Measurements from ENCODE around the gene RIN2.
"Not testable (repeated sequence)": the region's sequence is repeated elsewhere in the genome, so short reads cannot be mapped to it uniquely, and the experiment has no call there.

Gene RIN2

DNA sequence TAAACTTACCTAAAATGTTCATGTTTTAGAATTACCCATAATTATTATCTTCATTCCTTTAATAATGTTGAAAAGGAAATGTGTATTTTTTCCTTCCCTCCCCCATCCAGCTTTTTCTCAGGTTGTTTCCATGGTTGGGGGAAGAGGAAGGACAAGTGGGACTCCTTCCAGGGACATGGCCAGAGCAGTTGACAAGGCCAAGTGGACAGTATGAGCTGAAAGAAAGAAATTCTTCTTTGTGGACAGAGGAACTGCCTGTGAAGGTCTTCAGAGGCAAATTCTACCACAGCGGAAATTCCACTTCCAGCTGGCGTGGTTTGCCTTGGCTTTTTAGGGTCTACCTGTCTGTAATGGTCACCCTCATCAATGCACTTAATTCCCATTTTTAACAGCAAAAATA is 33.8 kb downstream of the RIN2 start:
- DNase-seq, result no peak

DNA sequence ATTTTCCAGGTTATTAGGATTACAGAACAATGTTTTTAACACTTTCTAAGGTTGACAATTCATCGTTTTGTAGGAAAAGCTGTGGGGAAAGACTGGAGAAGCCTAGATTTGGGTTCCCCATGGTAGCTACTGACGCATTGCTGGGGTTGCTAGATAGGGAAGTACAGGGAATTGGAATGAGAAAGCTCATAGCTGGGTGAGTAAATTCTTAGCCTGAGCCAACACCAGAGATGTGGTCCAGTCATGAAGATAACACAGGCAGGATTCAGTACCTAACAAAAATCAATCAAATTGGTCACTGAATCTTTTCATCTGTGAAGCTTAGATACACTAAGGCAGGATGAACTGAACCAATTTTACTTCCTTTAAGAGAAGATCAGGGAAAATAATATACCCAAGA is 35.7 kb downstream of the RIN2 start:
- DNase-seq, result no peak

DNA sequence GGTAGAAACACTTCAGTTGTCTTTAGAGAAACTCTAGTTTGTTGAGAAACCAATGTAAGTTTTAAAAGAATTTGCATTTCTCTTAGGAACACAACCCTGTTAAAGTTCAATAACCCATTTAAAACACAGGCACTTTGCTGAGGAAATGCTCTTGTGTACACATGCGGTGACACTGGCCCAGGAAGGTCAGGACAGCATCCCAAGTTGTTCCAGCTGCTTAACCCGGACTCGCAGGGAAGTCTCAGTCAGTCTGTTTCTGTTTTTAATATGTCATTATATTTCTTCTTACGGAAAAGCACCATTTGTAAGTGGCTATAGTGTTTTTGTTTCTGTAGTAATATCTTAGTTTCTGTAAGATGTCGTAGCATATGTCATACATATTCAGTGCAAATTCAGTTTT is 36.9 kb downstream of the RIN2 start:
- no peak for DNase-seq

DNA sequence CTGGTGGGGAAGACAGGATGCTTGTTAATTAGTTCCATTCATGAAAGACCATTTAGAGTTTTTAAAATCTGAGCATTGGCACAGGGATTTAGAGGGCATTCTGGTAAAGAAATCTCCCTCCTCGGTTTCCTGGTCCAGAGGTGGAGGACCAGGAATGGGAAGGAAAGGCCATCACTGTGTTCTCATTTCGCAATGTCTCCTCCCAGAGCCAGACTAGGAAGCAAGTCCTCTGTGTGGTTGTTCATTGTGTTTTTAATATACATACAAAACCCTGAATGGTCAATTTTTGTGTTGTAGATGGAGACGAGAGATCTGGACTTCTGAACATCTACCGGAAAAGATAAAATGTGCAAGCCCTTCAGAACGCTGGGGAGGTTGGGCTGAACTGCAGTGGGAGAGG is 41.3 kb downstream of the RIN2 start:
- DNase-seq, result no peak

DNA sequence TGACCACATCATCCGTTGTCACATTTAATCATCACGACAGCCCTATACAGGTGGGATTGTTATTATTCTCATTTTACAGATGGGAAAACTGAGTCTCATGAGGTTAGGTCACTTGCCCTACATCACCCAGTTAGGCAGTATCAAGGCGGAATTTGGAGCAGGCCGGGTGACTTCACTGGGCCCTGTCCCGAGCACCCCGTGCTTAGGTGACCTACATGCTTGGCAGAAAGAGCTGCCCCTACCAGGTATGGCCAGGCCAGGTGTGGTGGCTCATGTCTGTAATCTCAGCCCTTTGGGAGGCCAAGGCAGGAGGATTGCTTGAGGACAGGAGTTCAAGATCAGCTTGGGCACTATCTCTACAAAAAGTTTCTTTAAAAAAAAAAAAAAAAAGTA is 44.0 kb downstream of the RIN2 start:
- no peak for DNase-seq

DNA sequence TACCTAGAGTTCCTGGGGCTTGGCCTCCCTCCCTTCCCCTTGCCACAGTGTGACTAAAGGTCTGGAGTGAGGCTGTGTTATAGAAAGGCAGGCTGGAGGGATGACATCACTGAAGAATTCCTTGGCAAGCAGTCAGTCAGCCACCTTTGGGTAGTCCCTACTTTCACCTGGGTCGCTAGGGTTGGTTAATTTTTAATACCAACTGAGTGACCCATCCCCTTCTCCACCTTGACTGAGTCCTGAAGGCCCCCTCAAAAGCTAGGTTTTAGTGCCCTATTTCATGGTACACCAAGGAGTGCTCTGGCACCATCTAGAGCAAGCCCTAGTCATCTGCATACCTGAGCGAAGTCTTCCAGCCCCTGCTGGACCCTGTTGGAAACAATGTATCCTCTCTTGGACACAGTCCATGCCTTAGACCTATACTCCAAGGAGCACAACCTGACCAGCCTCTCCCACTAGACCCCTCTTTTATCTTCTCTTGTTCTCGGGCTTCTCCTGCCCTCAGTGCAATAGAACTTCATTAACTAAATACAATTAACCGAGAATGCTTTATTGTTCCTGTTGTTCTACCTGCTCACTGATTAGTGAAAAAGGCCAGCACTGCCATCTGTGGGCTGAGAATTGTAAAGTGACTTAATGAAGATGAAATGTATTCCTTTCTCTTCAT is 44.6 kb downstream of the RIN2 start:
- DNase-seq, result no peak

DNA sequence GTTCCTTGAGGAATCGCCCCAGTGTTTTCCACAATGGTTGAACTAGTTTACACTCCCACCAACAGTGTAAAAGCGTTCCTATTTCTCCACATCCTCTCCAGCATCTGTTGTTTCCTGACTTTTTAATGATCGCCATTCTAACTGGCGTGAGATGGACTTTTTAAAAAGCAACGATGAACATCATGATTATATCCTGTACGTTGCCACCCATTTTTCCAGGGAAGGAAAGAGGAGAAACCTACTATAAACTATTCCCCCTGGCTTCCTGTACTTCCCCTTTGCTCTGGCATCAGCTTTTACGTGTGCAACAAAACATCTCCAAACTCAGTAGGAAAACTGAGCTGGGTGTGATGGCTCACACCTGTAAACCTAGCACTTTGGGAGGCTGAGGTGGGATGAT is 48.2 kb downstream of the RIN2 start:
- not testable (repeated sequence) for DNase-seq

DNA sequence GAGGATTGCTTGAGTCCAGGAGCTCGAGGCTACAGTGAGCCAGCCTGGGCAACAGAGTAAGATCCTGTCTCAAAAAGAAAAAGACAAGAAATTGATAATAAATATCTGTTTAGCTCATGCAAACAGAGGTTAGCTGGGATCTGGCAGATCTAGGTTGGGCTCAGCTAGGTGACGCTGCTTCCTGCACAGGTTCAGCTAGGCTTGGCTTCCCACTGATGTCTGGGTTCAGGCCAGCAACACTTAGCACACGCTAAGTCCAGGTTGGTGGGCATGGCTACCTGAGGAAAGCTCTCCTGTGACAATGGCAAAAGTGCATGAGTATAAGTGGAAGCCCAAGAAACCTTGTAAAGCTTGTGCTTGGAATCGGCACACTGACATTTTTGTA is 48.7 kb downstream of the RIN2 start:
- DNase-seq, result no peak

DNA sequence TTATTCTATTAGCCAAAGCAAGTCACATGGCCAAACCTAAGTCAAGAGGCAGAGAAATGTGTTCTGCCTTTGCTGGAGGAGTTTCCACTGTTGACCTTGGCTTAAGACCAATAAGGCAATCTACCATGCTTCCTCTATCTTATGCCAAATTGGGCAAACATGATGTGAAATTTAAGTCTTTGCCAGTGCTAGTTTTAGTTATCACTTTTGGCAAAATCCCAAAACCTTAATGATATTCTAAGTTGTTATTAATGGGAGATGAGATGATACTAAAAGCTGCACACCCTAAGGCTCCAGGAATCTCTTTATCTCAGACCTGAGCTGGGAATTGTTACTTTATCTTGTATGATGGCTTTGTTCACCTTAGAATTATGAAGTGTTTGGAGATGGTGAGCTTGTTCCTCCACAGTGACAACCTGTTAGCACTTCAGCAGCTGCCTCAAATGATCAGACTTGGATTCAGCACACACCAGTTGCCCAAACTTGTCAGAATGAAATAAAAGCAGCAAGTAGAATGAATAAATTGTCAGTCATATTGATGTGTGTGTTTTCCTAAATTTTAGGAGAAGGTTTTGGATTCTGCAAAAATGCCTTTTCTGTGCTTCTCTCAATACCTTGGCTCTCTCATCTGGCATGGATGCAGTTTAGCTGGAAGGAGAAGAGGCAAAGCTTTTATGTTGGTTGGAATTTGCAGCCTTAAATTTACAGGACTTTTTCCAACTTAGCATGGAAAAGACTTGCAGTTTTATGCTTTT is 49.3 kb downstream of the RIN2 start:
- DNase-seq, result no peak

All from CD4-positive, alpha-beta T cell treated with Interleukin-10 for 1 hour (primary cell).